HG03521 (cell line): ENCODE data around the gene NAA16.
"Not testable (repeated sequence)": the region's sequence is repeated elsewhere in the genome, so short reads cannot be mapped to it uniquely, and the experiment has no call there.

Experiments
- ATAC-seq: cut with Tn5 transposase; IDR thresholded peaks from one replicate; pipeline ENCODE4 v1.9.1; 2021; ENCODE audit warnings: mild to moderate bottlenecking, moderate library complexity; ENCODE audit not compliant: unreplicated experiment

The NAA16 gene

GRCh38 chr13:41310963-41311405, at the start of gene NAA16:
TSS of gene NAA16 (plus strand) at chr13:41311267. CDS start at chr13:41311529, 262 bp downstream.
- peak; percentile 71 for ATAC-seq

GRCh38 chr13:41263261-41263971, 47.7 kb upstream of the NAA16 start, which contains the start of gene MTRF1:
TSS of gene MTRF1 (minus strand) at chr13:41263576. CDS start at chr13:41260907, 2,669 bp downstream.
- peak; percentile 87 for ATAC-seq

- no peak for ATAC-seq
Measured at GRCh38 chr13:41267106-41267505, 44.0 kb upstream of the NAA16 start.

GRCh38 chr13:41268764-41269163, 42.3 kb upstream of the NAA16 start:
- no peak for ATAC-seq

- no peak for ATAC-seq
Measured at GRCh38 chr13:41271456-41272285, 39.4 kb upstream of the NAA16 start.

GRCh38 chr13:41273831-41274441, 37.1 kb upstream of the NAA16 start:
- ATAC-seq: no peak

GRCh38 chr13:41274881-41275280, 36.2 kb upstream of the NAA16 start:
- ATAC-seq: no peak

GRCh38 chr13:41276824-41277223, 34.2 kb upstream of the NAA16 start:
- no peak for ATAC-seq

GRCh38 chr13:41279156-41279555, 31.9 kb upstream of the NAA16 start:
- ATAC-seq: not testable (repeated sequence)

- ATAC-seq: no peak
Measured at GRCh38 chr13:41282129-41282571, 28.9 kb upstream of the NAA16 start.

- ATAC-seq: no peak
Measured at GRCh38 chr13:41284512-41285288, 26.4 kb upstream of the NAA16 start.

- no peak for ATAC-seq
Measured at GRCh38 chr13:41286370-41286769, 24.7 kb upstream of the NAA16 start.

- no peak for ATAC-seq
Measured at GRCh38 chr13:41289463-41289881, 21.6 kb upstream of the NAA16 start.

- no peak for ATAC-seq
Measured at GRCh38 chr13:41291246-41291645, 19.8 kb upstream of the NAA16 start.

- no peak for ATAC-seq
Measured at GRCh38 chr13:41293272-41293671, 17.8 kb upstream of the NAA16 start.

- no peak for ATAC-seq
Measured at GRCh38 chr13:41294914-41295313, 16.2 kb upstream of the NAA16 start.

GRCh38 chr13:41295973-41296372, 15.1 kb upstream of the NAA16 start:
- no peak for ATAC-seq

- no peak for ATAC-seq
Measured at GRCh38 chr13:41296879-41297646, 14.0 kb upstream of the NAA16 start.

GRCh38 chr13:41299316-41300094, 11.6 kb upstream of the NAA16 start:
- no peak for ATAC-seq
